HG02884 (cell line): Measurements from ENCODE around the gene CABLES2.

Experiments
- ATAC-seq: cut with Tn5 transposase; IDR thresholded peaks from one replicate; pipeline ENCODE4 v1.9.1; 2021; ENCODE audit warnings: mild to moderate bottlenecking, moderate library complexity; ENCODE audit not compliant: unreplicated experiment

CABLES2 gene

GRCh38 chr20:62407221-62407992 is at the start of gene CABLES2:
TSS of gene CABLES2 (minus strand) at chr20:62407285. CDS start at chr20:62407276, 9 bp downstream.
- ATAC-seq, result peak; percentile 85

GRCh38 chr20:62455929-62456328 is 48.8 kb upstream of the CABLES2 start:
- ATAC-seq, result no peak

- no peak for ATAC-seq
Observed at GRCh38 chr20:62454904-62455636, 48.0 kb upstream of the CABLES2 start.

- no peak for ATAC-seq
Observed at GRCh38 chr20:62453186-62453808, 46.2 kb upstream of the CABLES2 start.

- no peak for ATAC-seq
Observed at GRCh38 chr20:62452475-62453095, 45.5 kb upstream of the CABLES2 start.

- no peak for ATAC-seq
Observed at GRCh38 chr20:62451970-62452369, 44.9 kb upstream of the CABLES2 start.

- ATAC-seq, result no peak
Observed at GRCh38 chr20:62451156-62451767, 44.2 kb upstream of the CABLES2 start.

- no peak for ATAC-seq
Observed at GRCh38 chr20:62449951-62450691, 43.0 kb upstream of the CABLES2 start.

- ATAC-seq, result no peak
Observed at GRCh38 chr20:62448788-62449187, 41.7 kb upstream of the CABLES2 start.

GRCh38 chr20:62448038-62448437 is 41.0 kb upstream of the CABLES2 start:
- ATAC-seq, result no peak

- no peak for ATAC-seq
Observed at GRCh38 chr20:62446888-62447869, 40.1 kb upstream of the CABLES2 start.

GRCh38 chr20:62446481-62446880 is 39.4 kb upstream of the CABLES2 start:
- ATAC-seq, result no peak

GRCh38 chr20:62445553-62446340 is 38.7 kb upstream of the CABLES2 start:
- no peak for ATAC-seq

- ATAC-seq, result no peak
Observed at GRCh38 chr20:62444286-62444685, 37.2 kb upstream of the CABLES2 start.

GRCh38 chr20:62441987-62442539 is 35.0 kb upstream of the CABLES2 start:
- ATAC-seq, result no peak

GRCh38 chr20:62439218-62439617 is 32.1 kb upstream of the CABLES2 start:
- ATAC-seq, result no peak

GRCh38 chr20:62437927-62438326 is 30.8 kb upstream of the CABLES2 start:
- ATAC-seq, result no peak

- ATAC-seq, result no peak
Observed at GRCh38 chr20:62437496-62437895, 30.4 kb upstream of the CABLES2 start.
